AG09319 (cell line): ENCODE measurements around the gene CWC22.
"Not testable (repeated sequence)": the region's sequence is repeated elsewhere in the genome, so short reads cannot be mapped to it uniquely, and the experiment has no call there.

Experiments used
- DNase-seq: peaks from one replicate; pipeline ENCODE4 v3.0.0-alpha.2; 2010; ENCODE audit warnings: low read depth; ENCODE audit errors: extremely low read depth
- CTCF ChIP-seq: IDR thresholded peaks from 2 replicates; pipeline ENCODE4 v1.5.1; 2011; ENCODE audit warnings: low read depth, mild to moderate bottlenecking, inconsistent platforms, low read length, moderate library complexity

Gene CWC22

GRCh38 chr2:180006781-180007579 lies at the start of gene CWC22:
Gene CWC22 (minus strand): TSS chr2:180007297. CDS start chr2:179993341, 13,956 bp downstream.
- no peak for TF ChIP-seq CTCF
- DNase-seq = peak; percentile 66

GRCh38 chr2:180056367-180057118 lies 49.4 kb upstream of the CWC22 start:
- TF ChIP-seq CTCF = no peak
- DNase-seq = no peak

GRCh38 chr2:180054576-180054975 lies 47.5 kb upstream of the CWC22 start:
- not testable (repeated sequence) for DNase-seq

GRCh38 chr2:180050246-180050645 lies 43.1 kb upstream of the CWC22 start:
- no peak for TF ChIP-seq CTCF
- no peak for DNase-seq

GRCh38 chr2:180048251-180048650 lies 41.2 kb upstream of the CWC22 start:
- no peak for DNase-seq
- no peak for TF ChIP-seq CTCF

- no peak for TF ChIP-seq CTCF
- no peak for DNase-seq
Measured at GRCh38 chr2:180046776-180047175, 39.7 kb upstream of the CWC22 start.

- TF ChIP-seq CTCF = no peak
- no peak for DNase-seq
Measured at GRCh38 chr2:180046202-180046601, 39.1 kb upstream of the CWC22 start.
